NT2/D1 (cell line): ENCODE data around the gene OTOG.

Source experiments
- DNase-seq: peaks from one replicate; pipeline ENCODE4 v3.0.0-alpha.2; 2011; ENCODE audit warnings: low read depth, low spot score
- H3K27me3 ChIP-seq: 2 replicates; pipeline ENCODE4 v1.6.0; 2011; ENCODE audit warnings: mild to moderate bottlenecking; ENCODE audit not compliant: insufficient read length, insufficient read depth
- H3K36me3 ChIP-seq: 2 replicates; pipeline ENCODE4 v1.6.1; 2011; ENCODE audit warnings: mild to moderate bottlenecking, low read length, mixed read lengths; ENCODE audit not compliant: insufficient read depth, insufficient read length
- H3K4me1 ChIP-seq: 2 replicates; pipeline ENCODE4 v1.5.1; 2011; ENCODE audit not compliant: insufficient read depth, insufficient read length
- H3K4me3 ChIP-seq: 2 replicates; pipeline ENCODE4 v1.5.1; 2011; ENCODE audit warnings: low read depth; ENCODE audit not compliant: insufficient read length
- H3K9ac ChIP-seq: 2 replicates; pipeline ENCODE4 v1.6.0; 2011; ENCODE audit warnings: low read depth; ENCODE audit not compliant: insufficient read length
- H3K9me3 ChIP-seq: 2 replicates; pipeline ENCODE4 v1.5.1; 2011; ENCODE audit warnings: mild to moderate bottlenecking, low read length; ENCODE audit not compliant: insufficient read depth
- SUZ12 ChIP-seq: IDR thresholded peaks from 2 replicates; pipeline ENCODE4 v1.6.1; 2011; ENCODE audit not compliant: insufficient read length, insufficient read depth; ENCODE audit errors: extremely low read depth
- YY1 ChIP-seq: IDR thresholded peaks from 2 replicates; pipeline ENCODE4 v1.6.1; 2011; ENCODE audit not compliant: insufficient read length, insufficient read depth
- ZNF274 ChIP-seq: IDR thresholded peaks from 2 replicates; pipeline ENCODE4 v1.6.1; 2011; ENCODE audit warnings: mild to moderate bottlenecking, low read depth, low read length

OTOG gene

GRCh38 chr11:17597770-17598169 is 50.7 kb downstream of the OTOG start:
- DNase-seq: no peak
- no peak overlapping the region for H3K4me3 ChIP-seq
- H3K36me3 ChIP-seq: no peaks in the 10 kb centered on the region
- H3K9ac ChIP-seq: no peak overlapping the region
- peaks cover 15% of the 10 kb centered on the region; the same call in 1 of the 2 replicates for H3K9me3 ChIP-seq
- peaks cover 46% of the 10 kb centered on the region for H3K27me3 ChIP-seq
- peaks cover 6% of the 10 kb centered on the region for H3K4me1 ChIP-seq
- TF ChIP-seq ZNF274 (no peak), YY1 (no peak), SUZ12 (no peak)

DNA sequence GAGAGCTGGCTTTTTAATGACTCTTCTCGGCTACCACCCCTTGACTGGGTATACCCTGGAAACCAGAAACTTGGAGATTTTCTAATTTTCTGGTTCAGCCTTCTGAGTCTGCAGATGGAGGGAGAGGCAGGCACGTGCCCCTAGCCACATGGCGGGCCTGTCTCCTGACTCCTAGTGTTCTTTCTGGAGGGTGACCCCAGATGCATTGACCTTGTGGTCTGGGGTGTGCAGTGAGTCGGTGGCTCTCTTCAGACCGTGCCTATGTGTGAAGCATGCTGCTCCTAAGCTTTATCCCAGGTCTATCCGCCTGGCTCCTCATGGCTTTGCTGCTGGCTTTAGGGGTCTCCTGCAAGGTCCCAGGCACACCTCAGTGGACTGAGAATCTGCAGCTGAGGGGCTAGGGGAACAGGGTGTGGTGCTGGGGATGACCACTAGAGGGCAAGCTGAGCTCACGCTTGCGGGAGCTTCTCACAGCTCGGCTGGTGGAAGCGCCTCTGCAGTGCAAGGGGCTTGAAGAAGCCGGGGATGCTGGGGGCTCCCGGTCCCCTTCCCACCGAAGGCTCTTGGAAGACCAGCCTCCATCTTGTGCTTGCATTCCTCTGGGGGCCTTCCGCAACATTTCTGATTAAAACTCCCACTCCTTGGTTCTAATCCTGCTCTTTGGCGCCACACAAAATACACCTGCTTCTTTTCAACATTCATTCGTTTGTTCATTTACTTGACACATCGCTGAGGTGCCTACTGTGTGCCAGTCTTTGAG is 51.8 kb downstream of the OTOG start:
- Histone ChIP-seq H3K27me3 (peaks cover 56% of the 10 kb centered on the region), H3K9ac (no peak overlapping the region), H3K4me3 (no peak overlapping the region), H3K4me1 (peaks cover 6% of the 10 kb centered on the region), H3K9me3 (peaks cover 5% of the 10 kb centered on the region; the same call in 1 of the 2 replicates), H3K36me3 (no peaks in the 10 kb centered on the region)
- DNase-seq: peak; percentile 47
- TF ChIP-seq YY1 (no peak), SUZ12 (no peak), ZNF274 (no peak)

- Histone ChIP-seq H3K9ac (no peak overlapping the region), H3K27me3 (peaks cover 58% of the 10 kb centered on the region), H3K4me1 (peaks cover 6% of the 10 kb centered on the region), H3K9me3 (no peaks in the 10 kb centered on the region; the same call in 1 of the 2 replicates), H3K4me3 (no peak overlapping the region), H3K36me3 (no peaks in the 10 kb centered on the region)
- DNase-seq: no peak
- TF ChIP-seq YY1 (no peak), ZNF274 (no peak), SUZ12 (no peak)
These were observed 52.4 kb downstream of the OTOG start for GRCh38 chr11:17599460-17599925.

- no peak overlapping the region for H3K9ac ChIP-seq
- H3K27me3 ChIP-seq: peaks cover 58% of the 10 kb centered on the region
- H3K4me1 ChIP-seq: peaks cover 6% of the 10 kb centered on the region
- H3K36me3 ChIP-seq: no peaks in the 10 kb centered on the region
- DNase-seq: no peak
- H3K9me3 ChIP-seq: no peaks in the 10 kb centered on the region
- TF ChIP-seq SUZ12 (no peak), ZNF274 (no peak)
- no peak overlapping the region for H3K4me3 ChIP-seq
These were observed 53.5 kb downstream of the OTOG start for GRCh38 chr11:17600316-17601255.

DNA sequence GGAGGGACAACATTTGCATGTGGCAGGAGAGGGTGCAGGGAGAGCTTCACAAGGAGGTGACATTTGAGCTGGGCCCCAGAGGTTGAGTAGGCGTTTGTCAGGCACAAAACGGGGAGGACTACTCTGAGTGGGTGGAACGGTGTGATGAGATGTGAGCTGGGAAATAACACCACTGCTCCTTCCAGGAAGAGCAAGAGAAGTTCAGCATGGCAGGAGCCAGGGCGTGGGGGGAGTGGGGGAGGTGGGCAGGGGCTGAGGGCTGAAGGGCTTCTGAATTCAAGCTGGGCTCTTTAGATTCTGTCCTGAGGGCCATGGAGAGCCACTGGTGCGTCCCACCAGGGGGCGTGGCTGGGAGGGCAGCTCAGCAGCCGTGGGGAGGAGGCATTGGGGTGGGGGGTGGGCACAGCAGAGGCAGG is 54.2 kb downstream of the OTOG start:
- Histone ChIP-seq H3K4me3 (no peak overlapping the region), H3K27me3 (peaks cover 57% of the 10 kb centered on the region), H3K9ac (no peak overlapping the region), H3K9me3 (no peaks in the 10 kb centered on the region), H3K36me3 (no peaks in the 10 kb centered on the region), H3K4me1 (peaks cover 8% of the 10 kb centered on the region)
- no peak for TF ChIP-seq ZNF274
- no peak for TF ChIP-seq YY1
- no peak for TF ChIP-seq SUZ12
- no peak for DNase-seq

GRCh38 chr11:17601676-17602075 is 54.6 kb downstream of the OTOG start:
- Histone ChIP-seq H3K9me3 (no peaks in the 10 kb centered on the region), H3K9ac (no peak overlapping the region), H3K27me3 (peaks cover 53% of the 10 kb centered on the region), H3K4me3 (no peak overlapping the region), H3K36me3 (no peaks in the 10 kb centered on the region), H3K4me1 (peaks cover 8% of the 10 kb centered on the region)
- TF ChIP-seq ZNF274 (no peak), YY1 (no peak), SUZ12 (no peak)
- DNase-seq: no peak
